Measurements from ENCODE around the gene DNM3. TPM values are rescaled to one million over a fixed set of nuclear protein-coding genes. Genes with fewer than 3 reads are reported as not detected.

The DNM3 gene
- total RNA-seq, 1 donor from 2014 or later: 9.6 TPM

DNA sequence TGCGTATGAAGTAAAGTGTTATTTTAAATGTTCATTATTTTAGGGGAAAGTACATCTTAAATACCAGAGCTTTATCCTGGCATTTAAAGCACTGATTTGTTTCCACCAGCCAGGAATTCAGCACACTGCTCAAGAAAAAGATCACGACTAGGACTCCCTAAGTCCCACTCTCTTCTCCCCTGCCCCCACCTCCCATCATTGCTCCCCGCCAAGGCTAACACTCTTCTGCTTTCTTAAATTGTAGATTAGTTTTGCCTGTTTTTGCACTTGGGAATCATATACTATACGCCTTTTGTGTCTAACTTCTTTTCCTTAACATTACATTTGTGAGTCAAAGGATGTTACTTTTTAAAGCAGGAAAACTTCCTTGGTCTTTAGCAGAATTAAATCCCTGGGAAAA lies 541.7 kb downstream of the DNM3 start:
- H3K27ac ChIP-seq: peak overlapping the region; percentile 60 to 63
- H3K4me3 ChIP-seq: peak overlapping the region in 1 of 2 donors; percentile 44
- no peaks in the 10 kb centered on the region for H3K9me3 ChIP-seq
- DNase-seq (ENCODE audit: low spot score in 2 of 2): no peak
- intact Hi-C loops (cut with DNase I): loop anchor here (2.0 kb wide), 1 partner anchor 24 kb away; no protein-coding TSS in a partner anchor
- TF ChIP-seq, protein P1, sequence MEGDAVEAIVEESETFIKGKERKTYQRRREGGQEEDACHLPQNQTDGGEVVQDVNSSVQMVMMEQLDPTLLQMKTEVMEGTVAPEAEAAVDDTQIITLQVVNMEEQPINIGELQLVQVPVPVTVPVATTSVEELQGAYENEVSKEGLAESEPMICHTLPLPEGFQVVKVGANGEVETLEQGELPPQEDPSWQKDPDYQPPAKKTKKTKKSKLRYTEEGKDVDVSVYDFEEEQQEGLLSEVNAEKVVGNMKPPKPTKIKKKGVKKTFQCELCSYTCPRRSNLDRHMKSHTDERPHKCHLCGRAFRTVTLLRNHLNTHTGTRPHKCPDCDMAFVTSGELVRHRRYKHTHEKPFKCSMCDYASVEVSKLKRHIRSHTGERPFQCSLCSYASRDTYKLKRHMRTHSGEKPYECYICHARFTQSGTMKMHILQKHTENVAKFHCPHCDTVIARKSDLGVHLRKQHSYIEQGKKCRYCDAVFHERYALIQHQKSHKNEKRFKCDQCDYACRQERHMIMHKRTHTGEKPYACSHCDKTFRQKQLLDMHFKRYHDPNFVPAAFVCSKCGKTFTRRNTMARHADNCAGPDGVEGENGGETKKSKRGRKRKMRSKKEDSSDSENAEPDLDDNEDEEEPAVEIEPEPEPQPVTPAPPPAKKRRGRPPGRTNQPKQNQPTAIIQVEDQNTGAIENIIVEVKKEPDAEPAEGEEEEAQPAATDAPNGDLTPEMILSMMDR (IDR thresholded peaks at IDR 0.05): no peak
- H3K4me1 ChIP-seq: peaks cover 0 to 16% of the 10 kb centered on the region in 2 donors
- H3K27me3 ChIP-seq: no peaks in the 10 kb centered on the region
- H3K36me3 ChIP-seq: no peaks in the 10 kb centered on the region

DNA sequence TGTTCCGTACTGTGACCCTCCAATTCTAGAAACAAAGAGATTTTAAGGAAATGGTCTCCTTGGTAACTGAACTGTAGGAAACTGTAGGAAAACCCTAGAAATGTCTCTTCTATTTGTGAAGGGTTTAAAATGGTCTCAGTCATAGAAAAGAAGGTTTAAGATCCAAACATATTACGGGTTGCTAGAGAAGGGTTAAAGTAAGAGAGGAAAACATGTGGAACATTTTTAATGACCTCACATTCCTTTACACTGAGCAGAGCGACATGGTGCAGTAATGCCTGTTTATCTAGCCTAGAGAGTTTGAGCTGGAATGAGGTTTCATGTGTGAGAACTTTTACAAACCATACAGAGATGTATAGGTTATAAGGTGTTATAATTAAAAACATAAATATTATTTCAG lies 542.2 kb downstream of the DNM3 start:
- no peak for DNase-seq (ENCODE audit: low spot score in 2 of 2)
- Histone ChIP-seq H3K4me3 (peak overlapping the region in 1 of 2 donors; percentile 44), H3K27me3 (no peaks in the 10 kb centered on the region), H3K4me1 (peaks cover 0 to 16% of the 10 kb centered on the region in 2 donors), H3K36me3 (no peaks in the 10 kb centered on the region), H3K9me3 (no peaks in the 10 kb centered on the region), H3K27ac (peak overlapping the region; percentile 60 to 63)
- intact Hi-C loops (cut with DNase I): loop anchor here (2.0 kb wide), 1 partner anchor 25 kb away; no protein-coding TSS in a partner anchor
- TF ChIP-seq, protein P1 (IDR thresholded peaks at IDR 0.05): no peak

DNA sequence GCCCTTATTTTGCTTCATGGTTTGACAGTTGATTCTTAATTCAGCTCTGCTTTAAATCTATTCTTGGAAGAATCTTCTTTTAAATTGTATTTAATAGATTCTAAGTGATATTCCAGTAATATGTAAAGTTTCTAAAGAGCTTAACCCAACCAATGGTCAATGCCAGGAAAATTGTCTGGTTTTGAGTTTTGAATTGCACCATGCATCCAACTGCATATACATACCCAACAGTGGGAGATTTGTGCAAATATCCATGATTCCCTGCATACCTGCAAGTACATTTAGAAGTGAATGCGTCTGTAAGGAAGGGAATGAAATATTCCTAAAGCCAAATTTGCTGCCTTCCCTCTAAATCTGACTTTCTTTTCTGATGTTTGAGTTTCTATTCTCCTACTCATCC lies 543.4 kb downstream of the DNM3 start:
- H3K4me3 ChIP-seq: no peak overlapping the region
- intact Hi-C loops (cut with DNase I): loop anchor here (1.0 kb wide), 1 partner anchor 12 kb away; no protein-coding TSS in a partner anchor
- no peaks in the 10 kb centered on the region for H3K36me3 ChIP-seq
- no peaks in the 10 kb centered on the region for H3K27me3 ChIP-seq
- TF ChIP-seq, protein P1 (IDR thresholded peaks at IDR 0.05): no peak
- no peaks in the 10 kb centered on the region for H3K9me3 ChIP-seq
- H3K4me1 ChIP-seq: peaks cover 0 to 16% of the 10 kb centered on the region in 2 donors
- no peak overlapping the region for H3K27ac ChIP-seq
- DNase-seq (ENCODE audit: low spot score in 2 of 2): no peak

DNA sequence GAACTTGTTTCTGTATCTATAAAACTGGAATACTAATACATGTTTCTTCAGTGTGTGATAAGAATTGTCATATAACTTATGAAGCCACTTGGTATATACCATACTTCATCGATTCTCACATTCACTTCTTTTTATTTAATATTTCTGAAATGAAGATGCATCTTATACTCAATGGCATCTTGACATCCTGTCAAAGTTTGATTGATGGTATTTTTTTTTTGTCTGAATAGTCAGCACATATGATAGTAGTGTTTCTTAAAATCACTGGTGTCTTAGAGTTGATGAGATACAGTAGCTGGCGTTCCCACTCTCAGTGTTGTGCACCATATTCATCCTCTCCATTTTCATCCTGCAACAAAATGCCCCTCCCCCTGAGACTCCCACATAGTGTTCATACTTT lies 544.7 kb downstream of the DNM3 start:
- TF ChIP-seq, protein P1 (IDR thresholded peaks at IDR 0.05): no peak
- Histone ChIP-seq H3K27ac (no peak overlapping the region), H3K4me3 (no peak overlapping the region), H3K4me1 (peaks cover 0 to 16% of the 10 kb centered on the region in 2 donors), H3K27me3 (no peaks in the 10 kb centered on the region), H3K9me3 (no peaks in the 10 kb centered on the region), H3K36me3 (no peaks in the 10 kb centered on the region)
- intact Hi-C loops (cut with DNase I): no loop called here
- DNase-seq (ENCODE audit: low spot score in 2 of 2): no peak

DNA sequence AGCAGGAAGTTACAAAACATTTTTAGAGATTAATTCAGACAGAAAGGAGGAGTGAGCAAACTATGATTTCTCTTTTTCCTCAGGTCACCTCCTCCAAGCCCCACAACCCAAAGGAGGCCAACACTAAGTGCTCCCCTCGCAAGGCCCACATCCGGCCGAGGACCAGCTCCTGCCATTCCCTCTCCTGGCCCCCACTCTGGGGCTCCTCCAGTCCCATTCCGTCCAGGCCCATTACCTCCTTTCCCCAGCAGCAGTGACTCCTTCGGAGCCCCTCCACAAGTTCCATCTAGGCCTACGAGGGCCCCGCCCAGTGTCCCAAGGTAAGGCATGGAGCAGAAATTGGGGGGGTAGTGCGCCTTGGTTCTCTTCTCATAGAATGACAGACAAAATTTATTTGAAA lies 547.2 kb downstream of the DNM3 start:
- H3K27me3 ChIP-seq: no peaks in the 10 kb centered on the region
- H3K4me3 ChIP-seq: no peak overlapping the region
- H3K4me1 ChIP-seq: peaks cover 0 to 7% of the 10 kb centered on the region in 2 donors
- H3K36me3 ChIP-seq: no peaks in the 10 kb centered on the region
- intact Hi-C loops (cut with DNase I): no loop called here
- no peaks in the 10 kb centered on the region for H3K9me3 ChIP-seq
- TF ChIP-seq, protein P1 (IDR thresholded peaks at IDR 0.05): no peak
- no peak overlapping the region for H3K27ac ChIP-seq
- DNase-seq (ENCODE audit: low spot score in 2 of 2): no peak

DNA sequence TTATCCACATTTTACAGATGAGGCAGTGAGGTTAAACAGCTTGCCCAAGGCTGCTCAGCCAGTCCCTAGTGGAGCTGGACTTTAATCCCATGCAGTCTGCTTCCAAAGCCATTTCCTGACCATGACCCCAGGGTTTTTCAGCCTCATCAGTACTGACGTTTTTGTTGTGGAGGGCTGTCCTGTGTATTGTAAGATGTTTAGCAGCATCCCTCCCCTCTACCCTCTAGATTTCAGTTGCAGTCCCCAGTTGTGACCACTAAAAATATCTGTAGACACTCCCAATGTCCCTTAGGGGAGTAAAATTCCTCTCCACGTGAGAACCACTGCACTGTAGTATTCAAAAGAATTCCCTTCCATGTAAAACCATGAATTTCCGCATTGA lies 549.0 kb downstream of the DNM3 start:
- Histone ChIP-seq H3K9me3 (no peaks in the 10 kb centered on the region), H3K36me3 (no peaks in the 10 kb centered on the region), H3K27ac (peak overlapping the region; percentile 65 to 77), H3K4me1 (peaks cover 0 to 10% of the 10 kb centered on the region in 2 donors), H3K27me3 (no peaks in the 10 kb centered on the region), H3K4me3 (peak overlapping the region; percentile 31 to 47)
- no peak for DNase-seq (ENCODE audit: low spot score in 2 of 2)
- intact Hi-C loops (cut with DNase I): no loop called here
- TF ChIP-seq, protein P1 (IDR thresholded peaks at IDR 0.05): no peak

All from ascending aorta (tissue), 2 donors.